T-helper 9 cell (primary cell): ENCODE data around the gene GCH1.
"Not testable (repeated sequence)": the region's sequence is repeated elsewhere in the genome, so short reads cannot be mapped to it uniquely, and the experiment has no call there.

Experiments used
- DNase-seq: peaks from one replicate; pipeline ENCODE4 v3.0.0-alpha.2; 2020

Gene GCH1

GRCh38 chr14:54816450-54816849 lies 86.2 kb downstream of the GCH1 start:
- no peak for DNase-seq

- no peak for DNase-seq
Observed at GRCh38 chr14:54815515-54815914, 87.1 kb downstream of the GCH1 start.

GRCh38 chr14:54815016-54815415 lies 87.6 kb downstream of the GCH1 start:
- DNase-seq, result no peak

- no peak for DNase-seq
Observed at GRCh38 chr14:54814076-54814475, 88.5 kb downstream of the GCH1 start.

- no peak for DNase-seq
Observed at GRCh38 chr14:54813081-54813480, 89.5 kb downstream of the GCH1 start.

GRCh38 chr14:54812617-54813016 lies 90.0 kb downstream of the GCH1 start:
- DNase-seq, result no peak

GRCh38 chr14:54809767-54810166 lies 92.9 kb downstream of the GCH1 start:
- no peak for DNase-seq

GRCh38 chr14:54808326-54809161 lies 94.1 kb downstream of the GCH1 start:
- DNase-seq, result no peak

GRCh38 chr14:54807881-54808280 lies 94.7 kb downstream of the GCH1 start:
- no peak for DNase-seq

GRCh38 chr14:54807428-54807827 lies 95.2 kb downstream of the GCH1 start:
- DNase-seq, result no peak

GRCh38 chr14:54806616-54807015 lies 96.0 kb downstream of the GCH1 start:
- no peak for DNase-seq

- peak; percentile 67 for DNase-seq
Observed at GRCh38 chr14:54805445-54806322, 96.9 kb downstream of the GCH1 start.

- DNase-seq, result no peak
Observed at GRCh38 chr14:54805070-54805444, 97.6 kb downstream of the GCH1 start.

- DNase-seq, result no peak
Observed at GRCh38 chr14:54804538-54805041, 98.0 kb downstream of the GCH1 start.

GRCh38 chr14:54803926-54804537 lies 98.6 kb downstream of the GCH1 start:
- DNase-seq, result no peak

GRCh38 chr14:54803396-54803795 lies 99.2 kb downstream of the GCH1 start:
- no peak for DNase-seq

- not testable (repeated sequence) for DNase-seq
Observed at GRCh38 chr14:54801482-54801881, 101.1 kb downstream of the GCH1 start.

- DNase-seq, result no peak
Observed at GRCh38 chr14:54798465-54799124, 104.0 kb downstream of the GCH1 start.

- no peak for DNase-seq
Observed at GRCh38 chr14:54797986-54798385, 104.6 kb downstream of the GCH1 start.

- no peak for DNase-seq
Observed at GRCh38 chr14:54797556-54797955, 105.1 kb downstream of the GCH1 start.

- no peak for DNase-seq
Observed at GRCh38 chr14:54796961-54797360, 105.7 kb downstream of the GCH1 start.

GRCh38 chr14:54794796-54795195 lies 107.8 kb downstream of the GCH1 start:
- no peak for DNase-seq

GRCh38 chr14:54794159-54794558 lies 108.5 kb downstream of the GCH1 start:
- no peak for DNase-seq
